ENCODE data around the gene HRH1. TPM values are rescaled to one million over a fixed set of nuclear protein-coding genes. Genes with fewer than 3 reads are reported as not detected.
"Not testable (repeated sequence)": the region's sequence is repeated elsewhere in the genome, so short reads cannot be mapped to it uniquely, and the experiment has no call there.

Gene HRH1
- total and polyA plus RNA-seq, 7 experiments from 2014 or later = 0.17 to 1.1 TPM; not detected in 5

DNA sequence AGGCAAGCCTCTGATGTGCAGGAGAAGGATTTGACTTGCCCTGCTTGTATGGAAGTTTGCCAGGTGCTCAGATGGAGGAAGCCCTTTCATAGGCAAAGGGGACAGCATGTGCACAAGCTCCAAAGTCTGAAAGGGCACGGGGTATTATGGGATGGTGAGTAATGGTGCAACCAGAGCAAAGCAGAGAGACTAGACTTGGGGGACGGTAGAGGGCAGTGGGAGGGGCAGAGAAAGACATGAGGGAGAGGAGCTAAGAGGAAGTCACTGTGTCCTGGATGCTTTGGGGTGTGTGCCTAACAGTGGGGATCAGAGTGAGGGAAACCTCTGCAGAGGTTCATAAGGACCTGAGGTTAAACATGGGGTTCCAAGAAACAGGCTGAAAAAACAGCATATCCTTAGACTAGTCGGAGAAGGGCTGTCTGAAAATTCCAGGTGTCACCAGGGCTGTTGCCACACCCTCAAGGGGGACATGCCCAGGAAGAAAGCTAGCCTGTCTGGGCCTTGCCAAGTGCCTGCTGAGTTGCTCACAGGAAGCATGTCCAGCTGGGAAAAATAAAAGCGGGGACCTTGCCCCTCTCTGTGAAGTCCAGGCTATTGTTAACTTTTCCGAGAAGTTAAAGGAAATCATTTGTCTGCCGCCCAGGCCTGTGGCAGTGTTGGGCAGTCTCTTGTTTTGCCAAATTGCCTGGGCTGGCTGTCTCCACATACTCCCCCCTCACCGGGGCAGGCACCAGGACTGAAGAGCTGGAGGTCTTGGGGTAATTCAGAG lies 47.1 kb downstream of the HRH1 start:
- POLR2A ChIA-PET = no interaction called here
- ATAC-seq = no peak

DNA sequence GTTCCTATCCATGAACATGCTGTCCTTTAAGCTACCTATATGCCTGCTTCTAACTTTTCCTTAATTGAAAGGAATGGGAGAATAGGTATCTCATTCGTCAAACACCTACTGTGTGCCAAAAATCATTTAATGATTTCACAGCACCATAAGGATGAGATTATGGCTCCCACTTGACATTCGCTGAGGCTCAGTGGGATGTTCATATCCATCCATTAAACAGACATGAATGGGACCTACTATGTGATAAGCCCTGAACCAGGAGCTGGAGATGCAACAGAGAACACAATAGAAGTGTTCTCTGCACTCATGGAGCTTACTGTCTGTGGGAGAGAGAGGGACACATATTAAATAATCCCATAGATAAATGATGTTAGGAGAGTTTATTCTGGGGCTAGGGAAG lies 49.7 kb downstream of the HRH1 start:
- H3K27ac Mint-ChIP-seq = no peak overlapping the region
- ATAC-seq (no peak), DNase-seq (no peak)
- Histone ChIP-seq H3K27ac (ENCODE audit: low read depth, low read length) (no peak overlapping the region), H3K4me3 (ENCODE audit: low read length) (no peak overlapping the region), H3K9me3 (ENCODE audit: control insufficient read depth in 2 of 3, low read length in 3 of 3) (no peaks in the 10 kb centered on the region), H3K36me3 (ENCODE audit: control insufficient read depth in 2 of 3, insufficient read depth in 3 of 3, low read length in 3 of 3) (no peaks in the 10 kb centered on the region), H3K27me3 (ENCODE audit: control insufficient read depth in 2 of 2, insufficient read depth in 2 of 2, low read length in 2 of 2) (no peaks in the 10 kb centered on the region), H3K4me1 (ENCODE audit: control insufficient read depth in 2 of 2, insufficient read depth in 2 of 2, low read length in 2 of 2) (no peaks in the 10 kb centered on the region)
- H3K4me3 Mint-ChIP-seq = no peak overlapping the region
- CTCF ChIA-PET = interaction anchor here (1.0 kb wide), 1 partner anchor 10 kb away, joined by 4 read pairs; no protein-coding TSS in a partner anchor
- H3K27me3 Mint-ChIP-seq = peaks cover 7 to 17% (median 14%) of the 10 kb centered on the region in 5 donors
- peaks cover 0 to 8% (median 0%) of the 10 kb centered on the region in 7 donors for H3K4me1 Mint-ChIP-seq
- H3K36me3 Mint-ChIP-seq = no peaks in the 10 kb centered on the region
- intact Hi-C loops (cut with micrococcal nuclease) = no loop called here
- POLR2A ChIA-PET = no interaction called here
- peaks cover 0 to 4% (median 0%) of the 10 kb centered on the region in 11 donors for H3K9me3 Mint-ChIP-seq

More for the DNA sequence above, 47.1 kb downstream of the HRH1 start:
- H3K27me3 ChIP-seq (ENCODE audit: control insufficient read depth in 2 of 2, insufficient read depth in 2 of 2, low read length in 2 of 2) = no peaks in the 10 kb centered on the region
- peaks cover 0 to 5% (median under 1%) of the 10 kb centered on the region in 7 donors for H3K4me1 Mint-ChIP-seq
- H3K36me3 ChIP-seq (ENCODE audit: control insufficient read depth in 2 of 3, insufficient read depth in 3 of 3, low read length in 3 of 3) = no peaks in the 10 kb centered on the region
- no peaks in the 10 kb centered on the region for H3K9me3 ChIP-seq (ENCODE audit: control insufficient read depth in 2 of 3, low read length in 3 of 3)
- intact Hi-C loops (cut with micrococcal nuclease) = no loop called here
- peaks cover 0 to 4% (median 0%) of the 10 kb centered on the region in 11 donors for H3K9me3 Mint-ChIP-seq
- CTCF ChIA-PET = interaction anchor here (0.6 kb wide), 1 partner anchor 40 kb away, joined by 3 read pairs; no protein-coding TSS in a partner anchor
- no peaks in the 10 kb centered on the region for H3K4me1 ChIP-seq (ENCODE audit: control insufficient read depth in 2 of 2, insufficient read depth in 2 of 2, low read length in 2 of 2)
- no peaks in the 10 kb centered on the region for H3K36me3 Mint-ChIP-seq
- no peak overlapping the region for H3K4me3 Mint-ChIP-seq
- DNase-seq = no peak
- H3K27me3 Mint-ChIP-seq = peaks cover 10 to 16% (median 13%) of the 10 kb centered on the region in 5 donors
- no peak overlapping the region for H3K27ac Mint-ChIP-seq
- no peak overlapping the region for H3K27ac ChIP-seq (ENCODE audit: low read depth, low read length)
- H3K4me3 ChIP-seq (ENCODE audit: low read length) = no peak overlapping the region

DNA sequence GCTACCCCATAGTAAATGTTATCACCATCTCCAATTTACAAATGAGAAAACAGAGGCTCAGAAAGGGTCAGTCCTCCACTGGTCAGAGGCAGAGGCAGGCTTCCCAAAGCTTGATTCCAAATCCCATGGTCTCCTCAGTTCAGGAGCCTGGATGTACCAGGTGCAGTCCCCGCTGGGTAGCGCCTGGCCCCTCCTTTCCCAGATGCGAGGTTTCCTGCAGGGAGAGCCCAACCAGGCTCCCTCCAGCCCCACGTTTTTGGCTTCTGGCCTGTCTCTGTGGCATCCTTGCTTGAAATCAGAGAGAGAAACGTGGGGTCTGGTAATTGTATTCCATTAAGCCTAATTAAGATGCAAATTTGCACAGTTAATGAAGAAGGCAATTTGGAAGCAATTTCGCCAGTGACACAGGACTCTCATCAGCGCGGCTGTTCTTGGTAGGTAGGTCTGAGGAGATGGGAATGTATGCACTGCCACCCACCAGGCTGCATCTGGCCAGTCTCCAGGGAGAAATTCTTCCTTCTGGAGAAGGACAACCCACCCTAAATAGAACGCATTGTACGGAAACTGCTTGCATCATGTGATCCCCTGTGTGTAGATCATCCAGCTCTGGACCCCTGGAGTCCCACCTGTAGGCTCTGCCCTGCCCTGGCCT lies 50.5 kb downstream of the HRH1 start:
- POLR2A ChIA-PET = no interaction called here

GRCh38 chr3:11205881-11206280 lies 51.6 kb downstream of the HRH1 start:
- H3K4me1 Mint-ChIP-seq; DNase-seq; H3K27ac ChIP-seq (ENCODE audit: low read depth, low read length); POLR2A ChIA-PET; H3K4me3 Mint-ChIP-seq; H3K4me1 ChIP-seq (ENCODE audit: control insufficient read depth in 2 of 2, insufficient read depth in 2 of 2, low read length in 2 of 2); H3K36me3 ChIP-seq (ENCODE audit: control insufficient read depth in 2 of 3, insufficient read depth in 3 of 3, low read length in 3 of 3); H3K27ac Mint-ChIP-seq; H3K27me3 ChIP-seq (ENCODE audit: control insufficient read depth in 2 of 2, insufficient read depth in 2 of 2, low read length in 2 of 2); H3K4me3 ChIP-seq (ENCODE audit: low read length); intact Hi-C loops (cut with micrococcal nuclease); CTCF ChIA-PET; H3K9me3 ChIP-seq (ENCODE audit: control insufficient read depth in 2 of 3, low read length in 3 of 3); ATAC-seq; H3K36me3 Mint-ChIP-seq; H3K9me3 Mint-ChIP-seq: not testable (repeated sequence)
- peaks cover 5 to 21% (median 9%) of the 10 kb centered on the region in 5 donors for H3K27me3 Mint-ChIP-seq

More for the DNA sequence above, 50.5 kb downstream of the HRH1 start:
- H3K4me3 Mint-ChIP-seq = no peak overlapping the region
- peaks cover 0 to 3% (median 0%) of the 10 kb centered on the region in 11 donors for H3K9me3 Mint-ChIP-seq
- Histone ChIP-seq H3K9me3 (ENCODE audit: control insufficient read depth in 2 of 3, low read length in 3 of 3) (no peaks in the 10 kb centered on the region), H3K4me1 (ENCODE audit: control insufficient read depth in 2 of 2, insufficient read depth in 2 of 2, low read length in 2 of 2) (no peaks in the 10 kb centered on the region), H3K4me3 (ENCODE audit: low read length) (no peak overlapping the region), H3K27ac (ENCODE audit: low read depth, low read length) (no peak overlapping the region), H3K36me3 (ENCODE audit: control insufficient read depth in 2 of 3, insufficient read depth in 3 of 3, low read length in 3 of 3) (no peaks in the 10 kb centered on the region), H3K27me3 (ENCODE audit: control insufficient read depth in 2 of 2, insufficient read depth in 2 of 2, low read length in 2 of 2) (no peaks in the 10 kb centered on the region)
- no peak overlapping the region for H3K27ac Mint-ChIP-seq
- H3K36me3 Mint-ChIP-seq = no peaks in the 10 kb centered on the region
- no peak for DNase-seq
- ATAC-seq = no peak
- CTCF ChIA-PET = interaction anchor here (1.0 kb wide), 1 partner anchor 11 kb away, joined by 4 read pairs; no protein-coding TSS in a partner anchor
- peaks cover 0 to 3% (median 0%) of the 10 kb centered on the region in 7 donors for H3K4me1 Mint-ChIP-seq
- H3K27me3 Mint-ChIP-seq = peaks cover 5 to 18% (median 13%) of the 10 kb centered on the region in 5 donors
- intact Hi-C loops (cut with micrococcal nuclease) = no loop called here

GRCh38 chr3:11206316-11206715 lies 52.0 kb downstream of the HRH1 start:
- no peak overlapping the region for H3K27ac ChIP-seq (ENCODE audit: low read depth, low read length)
- H3K4me1 Mint-ChIP-seq = peaks cover 0 to 3% (median 0%) of the 10 kb centered on the region in 7 donors
- H3K27me3 Mint-ChIP-seq = peaks cover under 1 to 20% (median 9%) of the 10 kb centered on the region in 5 donors
- no peak overlapping the region for H3K4me3 ChIP-seq (ENCODE audit: low read length)
- ATAC-seq (no peak), DNase-seq (no peak)
- CTCF ChIA-PET = no interaction called here
- H3K27me3 ChIP-seq (ENCODE audit: control insufficient read depth in 2 of 2, insufficient read depth in 2 of 2, low read length in 2 of 2) = no peaks in the 10 kb centered on the region
- no peak overlapping the region for H3K4me3 Mint-ChIP-seq
- POLR2A ChIA-PET = no interaction called here
- H3K9me3 ChIP-seq (ENCODE audit: control insufficient read depth in 2 of 3, low read length in 3 of 3) = no peaks in the 10 kb centered on the region
- no peaks in the 10 kb centered on the region for H3K4me1 ChIP-seq (ENCODE audit: control insufficient read depth in 2 of 2, insufficient read depth in 2 of 2, low read length in 2 of 2)
- H3K36me3 ChIP-seq (ENCODE audit: control insufficient read depth in 2 of 3, insufficient read depth in 3 of 3, low read length in 3 of 3) = no peaks in the 10 kb centered on the region
- no peaks in the 10 kb centered on the region for H3K36me3 Mint-ChIP-seq
- H3K9me3 Mint-ChIP-seq = peaks cover 0 to 1% (median 0%) of the 10 kb centered on the region in 11 donors
- intact Hi-C loops (cut with micrococcal nuclease) = no loop called here
- no peak overlapping the region for H3K27ac Mint-ChIP-seq

GRCh38 chr3:11206953-11207352 lies 52.7 kb downstream of the HRH1 start:
- DNase-seq (no peak), ATAC-seq (no peak)
- no peak overlapping the region for H3K27ac ChIP-seq (ENCODE audit: low read depth, low read length)
- Mint-ChIP-seq H3K4me1 (peaks cover 0 to 3% (median 0%) of the 10 kb centered on the region in 7 donors), H3K4me3 (no peak overlapping the region), H3K27me3 (peaks cover 0 to 19% (median 9%) of the 10 kb centered on the region in 5 donors), H3K36me3 (no peaks in the 10 kb centered on the region), H3K27ac (no peak overlapping the region), H3K9me3 (peaks cover 0 to 1% (median 0%) of the 10 kb centered on the region in 11 donors)
- CTCF ChIA-PET = no interaction called here
- no peaks in the 10 kb centered on the region for H3K36me3 ChIP-seq (ENCODE audit: control insufficient read depth in 2 of 3, insufficient read depth in 3 of 3, low read length in 3 of 3)
- no peaks in the 10 kb centered on the region for H3K27me3 ChIP-seq (ENCODE audit: control insufficient read depth in 2 of 2, insufficient read depth in 2 of 2, low read length in 2 of 2)
- POLR2A ChIA-PET = no interaction called here
- intact Hi-C loops (cut with micrococcal nuclease) = no loop called here
- H3K4me3 ChIP-seq (ENCODE audit: low read length) = no peak overlapping the region
- H3K4me1 ChIP-seq (ENCODE audit: control insufficient read depth in 2 of 2, insufficient read depth in 2 of 2, low read length in 2 of 2) = no peaks in the 10 kb centered on the region
- H3K9me3 ChIP-seq (ENCODE audit: control insufficient read depth in 2 of 3, low read length in 3 of 3) = no peaks in the 10 kb centered on the region
